Loucy (cell line): ENCODE data around the gene TAS1R1.

Experiments used
- EZH2phosphoT487 ChIP-seq: fragments of 200-600 bp; IDR thresholded peaks from 2 replicates; pipeline ENCODE4 v1.6.1; 2018; ENCODE audit warnings: antibody characterized with exemption, mild to moderate bottlenecking, moderate library complexity, borderline replicate concordance
- TF ChIP-seq, protein P1 (sequence below): fragments of 200-600 bp; sonication (generic); conservative IDR thresholded peaks from 2 replicates; pipeline ENCODE4 v1.5.1; 2014; ENCODE audit warnings: mild to moderate bottlenecking, antibody characterized with exemption, low read length

- TF ChIP-seq, protein P1, sequence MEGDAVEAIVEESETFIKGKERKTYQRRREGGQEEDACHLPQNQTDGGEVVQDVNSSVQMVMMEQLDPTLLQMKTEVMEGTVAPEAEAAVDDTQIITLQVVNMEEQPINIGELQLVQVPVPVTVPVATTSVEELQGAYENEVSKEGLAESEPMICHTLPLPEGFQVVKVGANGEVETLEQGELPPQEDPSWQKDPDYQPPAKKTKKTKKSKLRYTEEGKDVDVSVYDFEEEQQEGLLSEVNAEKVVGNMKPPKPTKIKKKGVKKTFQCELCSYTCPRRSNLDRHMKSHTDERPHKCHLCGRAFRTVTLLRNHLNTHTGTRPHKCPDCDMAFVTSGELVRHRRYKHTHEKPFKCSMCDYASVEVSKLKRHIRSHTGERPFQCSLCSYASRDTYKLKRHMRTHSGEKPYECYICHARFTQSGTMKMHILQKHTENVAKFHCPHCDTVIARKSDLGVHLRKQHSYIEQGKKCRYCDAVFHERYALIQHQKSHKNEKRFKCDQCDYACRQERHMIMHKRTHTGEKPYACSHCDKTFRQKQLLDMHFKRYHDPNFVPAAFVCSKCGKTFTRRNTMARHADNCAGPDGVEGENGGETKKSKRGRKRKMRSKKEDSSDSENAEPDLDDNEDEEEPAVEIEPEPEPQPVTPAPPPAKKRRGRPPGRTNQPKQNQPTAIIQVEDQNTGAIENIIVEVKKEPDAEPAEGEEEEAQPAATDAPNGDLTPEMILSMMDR, result no peak
- no peak for TF ChIP-seq EZH2phosphoT487
These were observed 42.2 kb upstream of the TAS1R1 start for GRCh38 chr1:6512908-6513280.
